ENCODE data around the gene NTN1.

Gene NTN1

GRCh38 chr17:9203771-9204425, 182.6 kb downstream of the NTN1 start:
- no peak for DNase-seq

GRCh38 chr17:9204637-9205329, 183.5 kb downstream of the NTN1 start:
- no peak for DNase-seq

- DNase-seq = no peak
Measured at GRCh38 chr17:9205520-9206409, 184.5 kb downstream of the NTN1 start.

GRCh38 chr17:9206410-9206703, 185.0 kb downstream of the NTN1 start:
- no peak for DNase-seq

DNA sequence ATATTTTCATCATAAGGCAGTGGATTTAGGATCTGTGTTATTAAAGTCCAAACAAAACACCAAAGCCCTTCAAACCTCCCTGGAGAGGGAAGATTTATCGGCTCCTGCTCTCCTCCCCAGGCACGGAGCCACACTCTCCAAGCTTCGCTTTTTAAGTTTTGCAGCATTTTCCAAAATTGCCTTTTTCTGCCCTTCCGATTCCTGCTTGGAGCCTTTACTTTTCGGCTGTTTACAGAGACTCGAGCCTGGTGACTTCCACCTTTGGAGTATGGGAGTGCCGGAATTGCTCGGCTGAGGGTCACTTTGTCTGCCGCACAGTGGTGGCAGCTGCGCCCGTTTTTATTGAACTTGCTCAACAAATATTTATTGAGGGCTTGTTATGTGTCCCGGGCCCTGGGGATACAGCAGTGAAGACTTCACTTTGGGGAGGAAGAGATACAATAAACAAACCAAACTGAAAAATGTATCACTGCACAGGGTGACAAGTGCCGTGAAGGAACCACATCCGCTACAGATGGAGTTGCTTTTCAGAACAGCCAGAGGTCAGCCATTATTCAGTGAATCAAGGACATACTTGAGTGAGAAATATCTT, 185.5 kb downstream of the NTN1 start:
- DNase-seq = no peak

- no peak for DNase-seq
Measured at GRCh38 chr17:9208381-9209105, 187.2 kb downstream of the NTN1 start.

GRCh38 chr17:9209347-9209746, 188.0 kb downstream of the NTN1 start:
- DNase-seq = no peak

GRCh38 chr17:9209781-9210370, 188.6 kb downstream of the NTN1 start:
- DNase-seq = no peak

GRCh38 chr17:9211133-9211765, 189.9 kb downstream of the NTN1 start:
- no peak for DNase-seq

GRCh38 chr17:9212376-9213302, 191.3 kb downstream of the NTN1 start:
- DNase-seq = no peak

GRCh38 chr17:9213303-9213640, 192.0 kb downstream of the NTN1 start:
- DNase-seq = no peak

DNA sequence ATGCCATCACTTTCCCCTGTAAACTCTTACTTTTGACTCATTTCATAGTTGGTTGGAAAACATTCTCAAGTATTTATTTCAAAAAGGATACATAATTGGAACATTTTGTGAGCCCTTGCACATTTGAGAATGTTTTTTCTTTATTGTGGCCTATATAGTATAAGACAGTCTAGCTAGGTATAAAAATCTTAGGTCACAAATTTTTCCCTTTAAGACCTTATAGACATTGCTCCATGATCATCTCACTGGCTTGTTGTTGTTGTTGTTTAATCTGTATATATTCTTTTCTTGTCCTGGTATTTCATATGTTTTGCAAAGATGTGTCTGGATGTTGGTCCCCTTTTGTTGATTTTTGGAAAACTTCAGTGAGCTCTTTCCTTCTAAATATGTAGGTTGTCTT, 194.2 kb downstream of the NTN1 start:
- DNase-seq = no peak

- no peak for DNase-seq
Measured at GRCh38 chr17:9217151-9218056, 196.1 kb downstream of the NTN1 start.

GRCh38 chr17:9218064-9218635, 196.8 kb downstream of the NTN1 start:
- no peak for DNase-seq

- no peak for DNase-seq
Measured at GRCh38 chr17:9218911-9219310, 197.6 kb downstream of the NTN1 start.

GRCh38 chr17:9219631-9220397, 198.5 kb downstream of the NTN1 start:
- DNase-seq = no peak

DNA sequence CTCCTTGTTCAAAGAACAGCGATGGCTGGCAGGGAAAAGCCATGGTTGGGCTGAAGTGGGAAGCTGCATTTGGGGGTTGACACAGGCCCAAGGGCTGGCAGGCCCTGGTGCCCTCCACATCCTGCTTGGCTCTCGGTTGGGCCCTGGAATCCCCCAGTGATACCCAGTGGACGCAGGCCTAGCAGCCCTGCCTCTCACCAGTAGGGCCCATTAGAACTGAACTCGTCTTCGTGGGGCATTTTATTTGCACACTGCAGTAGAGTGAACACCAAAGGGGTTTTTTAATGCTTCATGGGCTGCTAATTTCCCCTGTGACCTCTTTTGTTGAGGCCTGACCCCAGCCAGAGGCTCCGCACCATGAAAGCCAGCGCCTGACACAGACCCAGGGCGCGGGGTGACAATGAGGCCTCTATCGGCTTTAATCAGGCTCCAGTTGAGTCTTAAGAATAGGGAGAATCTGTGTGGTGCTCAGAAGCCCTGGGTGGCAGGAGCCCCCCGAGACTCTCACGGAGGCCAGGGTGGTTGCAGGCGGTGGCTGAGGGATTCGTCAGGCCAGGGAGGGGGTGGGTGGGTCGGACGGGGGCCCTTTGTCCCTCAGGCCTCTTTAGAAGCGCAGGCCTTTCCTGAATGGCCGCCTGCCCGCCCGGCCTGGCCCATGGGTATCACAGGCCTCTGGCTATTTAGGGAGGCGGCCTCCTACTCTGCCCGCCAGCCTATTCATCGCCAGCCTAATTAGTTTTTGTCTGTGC, 199.3 kb downstream of the NTN1 start:
- DNase-seq = no peak
